HFFc6 (cell line): ENCODE measurements around the gene PREX1. TPM values are rescaled to one million over a fixed set of nuclear protein-coding genes. Genes with fewer than 3 reads are reported as not detected.

Source experiments
- DNase-seq: peaks from one replicate; pipeline ENCODE4 v3.0.0-alpha.2; 2018
- H3K27ac Mint-ChIP-seq: 2 replicates; pipeline ENCODE4 v1.8.0; 2020; ENCODE audit warnings: mild to moderate bottlenecking, mixed read lengths
- H3K27me3 Mint-ChIP-seq: 2 replicates; pipeline ENCODE4 v1.8.0; 2021; ENCODE audit warnings: mild to moderate bottlenecking, moderate library complexity, mixed read lengths; ENCODE audit not compliant: insufficient read depth
- H3K36me3 Mint-ChIP-seq: 2 replicates; pipeline ENCODE4 v1.8.0; 2021; ENCODE audit warnings: low read depth, mixed read lengths
- H3K4me1 Mint-ChIP-seq: 2 replicates; pipeline ENCODE4 v1.8.0; 2020; ENCODE audit warnings: low read depth, mixed read lengths
- H3K4me3 Mint-ChIP-seq: 2 replicates; pipeline ENCODE4 v1.8.0; 2020; ENCODE audit warnings: mild to moderate bottlenecking, moderate library complexity, mixed read lengths
- H3K9me3 Mint-ChIP-seq: 2 replicates; pipeline ENCODE4 v1.8.0; 2020; ENCODE audit warnings: mild to moderate bottlenecking, mixed read lengths
- total RNA-seq, 6 experiments: library from RNA; stranded (reverse); fragmentation: NEBNext Ultra II Directional; extraction: Animal tissue kit (Norgen Biotek cat#: 25700); gene quantifications; 2 replicates in 1 of 6; 3 replicates in 5 of 6; pipeline ENCODE4 v1.2.3, GENCODE V29; 2021
- TF ChIP-seq, protein P1 (sequence below): fragments of 200-600 bp; sonication (generic); IDR thresholded peaks from 2 replicates; pipeline ENCODE4 v1.5.0; 2021; ENCODE audit warnings: antibody characterized with exemption, mild to moderate bottlenecking

PREX1 gene
- total RNA-seq, 6 experiments from 2014 or later, result 1.8 to 4.1 (median 2.8) TPM

GRCh38 chr20:48740712-48741111 is 87.1 kb downstream of the PREX1 start:
- Mint-ChIP-seq H3K4me3 (no peak overlapping the region), H3K9me3 (no peaks in the 10 kb centered on the region), H3K36me3 (no peaks in the 10 kb centered on the region), H3K4me1 (peaks cover 6% of the 10 kb centered on the region), H3K27ac (no peak overlapping the region), H3K27me3 (peaks cover 3% of the 10 kb centered on the region)
- DNase-seq, result no peak
- TF ChIP-seq, protein P1, sequence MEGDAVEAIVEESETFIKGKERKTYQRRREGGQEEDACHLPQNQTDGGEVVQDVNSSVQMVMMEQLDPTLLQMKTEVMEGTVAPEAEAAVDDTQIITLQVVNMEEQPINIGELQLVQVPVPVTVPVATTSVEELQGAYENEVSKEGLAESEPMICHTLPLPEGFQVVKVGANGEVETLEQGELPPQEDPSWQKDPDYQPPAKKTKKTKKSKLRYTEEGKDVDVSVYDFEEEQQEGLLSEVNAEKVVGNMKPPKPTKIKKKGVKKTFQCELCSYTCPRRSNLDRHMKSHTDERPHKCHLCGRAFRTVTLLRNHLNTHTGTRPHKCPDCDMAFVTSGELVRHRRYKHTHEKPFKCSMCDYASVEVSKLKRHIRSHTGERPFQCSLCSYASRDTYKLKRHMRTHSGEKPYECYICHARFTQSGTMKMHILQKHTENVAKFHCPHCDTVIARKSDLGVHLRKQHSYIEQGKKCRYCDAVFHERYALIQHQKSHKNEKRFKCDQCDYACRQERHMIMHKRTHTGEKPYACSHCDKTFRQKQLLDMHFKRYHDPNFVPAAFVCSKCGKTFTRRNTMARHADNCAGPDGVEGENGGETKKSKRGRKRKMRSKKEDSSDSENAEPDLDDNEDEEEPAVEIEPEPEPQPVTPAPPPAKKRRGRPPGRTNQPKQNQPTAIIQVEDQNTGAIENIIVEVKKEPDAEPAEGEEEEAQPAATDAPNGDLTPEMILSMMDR, result no peak

- H3K27ac Mint-ChIP-seq, result no peak overlapping the region
- no peak overlapping the region for H3K4me3 Mint-ChIP-seq
- no peaks in the 10 kb centered on the region for H3K9me3 Mint-ChIP-seq
- no peaks in the 10 kb centered on the region for H3K36me3 Mint-ChIP-seq
- no peak for DNase-seq
- TF ChIP-seq, protein P1, result no peak
- peaks cover 6% of the 10 kb centered on the region for H3K4me1 Mint-ChIP-seq
- H3K27me3 Mint-ChIP-seq, result peaks cover 2% of the 10 kb centered on the region
These were observed 87.5 kb downstream of the PREX1 start for GRCh38 chr20:48740292-48740649.

DNA sequence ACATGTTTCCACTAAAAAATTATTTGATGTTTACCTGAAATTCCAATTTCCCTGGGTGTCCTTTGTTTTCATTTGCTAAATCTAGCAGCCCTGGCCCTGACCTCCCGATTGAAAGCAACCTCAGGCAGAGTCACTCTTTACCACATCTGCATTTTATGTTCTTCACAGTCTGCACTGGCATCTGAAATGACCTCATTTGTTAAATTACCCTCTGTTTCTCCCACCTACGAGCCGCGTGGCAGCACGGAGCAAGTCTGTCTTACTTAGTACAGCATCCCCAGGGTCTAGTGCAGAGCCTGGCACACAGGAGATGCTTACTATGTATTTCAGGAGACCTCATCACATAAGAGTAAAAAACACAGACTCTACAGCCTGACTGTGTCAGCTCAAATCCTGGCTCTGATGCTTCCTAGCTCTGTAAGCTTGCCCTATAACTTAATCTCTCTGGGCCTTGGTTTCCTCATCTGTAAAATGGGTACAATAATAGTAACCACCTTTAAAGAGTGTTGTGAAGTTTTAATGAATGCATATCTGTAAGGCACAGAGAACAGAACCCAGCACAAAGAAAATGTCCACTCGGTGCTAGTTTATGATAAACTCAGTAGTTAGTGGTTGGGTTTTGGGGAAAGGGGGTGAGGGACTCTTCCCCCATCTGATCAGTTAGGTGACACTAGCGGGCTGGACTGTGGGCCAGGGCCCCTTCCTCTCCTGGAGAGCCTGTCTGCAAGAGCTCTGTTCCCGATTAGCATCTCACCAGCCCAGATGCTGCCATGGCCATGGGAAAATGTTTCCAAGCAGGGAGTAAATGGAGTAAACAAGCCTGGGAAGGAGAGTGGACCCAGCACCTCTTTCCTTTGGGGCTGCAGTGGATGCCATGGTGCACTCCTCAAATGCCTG is 88.2 kb downstream of the PREX1 start:
- H3K4me3 Mint-ChIP-seq, result no peak overlapping the region
- H3K4me1 Mint-ChIP-seq, result peaks cover 6% of the 10 kb centered on the region
- peaks cover 2% of the 10 kb centered on the region for H3K27me3 Mint-ChIP-seq
- no peak for DNase-seq
- H3K36me3 Mint-ChIP-seq, result no peaks in the 10 kb centered on the region
- H3K9me3 Mint-ChIP-seq, result no peaks in the 10 kb centered on the region
- no peak overlapping the region for H3K27ac Mint-ChIP-seq
- TF ChIP-seq, protein P1, result no peak

DNA sequence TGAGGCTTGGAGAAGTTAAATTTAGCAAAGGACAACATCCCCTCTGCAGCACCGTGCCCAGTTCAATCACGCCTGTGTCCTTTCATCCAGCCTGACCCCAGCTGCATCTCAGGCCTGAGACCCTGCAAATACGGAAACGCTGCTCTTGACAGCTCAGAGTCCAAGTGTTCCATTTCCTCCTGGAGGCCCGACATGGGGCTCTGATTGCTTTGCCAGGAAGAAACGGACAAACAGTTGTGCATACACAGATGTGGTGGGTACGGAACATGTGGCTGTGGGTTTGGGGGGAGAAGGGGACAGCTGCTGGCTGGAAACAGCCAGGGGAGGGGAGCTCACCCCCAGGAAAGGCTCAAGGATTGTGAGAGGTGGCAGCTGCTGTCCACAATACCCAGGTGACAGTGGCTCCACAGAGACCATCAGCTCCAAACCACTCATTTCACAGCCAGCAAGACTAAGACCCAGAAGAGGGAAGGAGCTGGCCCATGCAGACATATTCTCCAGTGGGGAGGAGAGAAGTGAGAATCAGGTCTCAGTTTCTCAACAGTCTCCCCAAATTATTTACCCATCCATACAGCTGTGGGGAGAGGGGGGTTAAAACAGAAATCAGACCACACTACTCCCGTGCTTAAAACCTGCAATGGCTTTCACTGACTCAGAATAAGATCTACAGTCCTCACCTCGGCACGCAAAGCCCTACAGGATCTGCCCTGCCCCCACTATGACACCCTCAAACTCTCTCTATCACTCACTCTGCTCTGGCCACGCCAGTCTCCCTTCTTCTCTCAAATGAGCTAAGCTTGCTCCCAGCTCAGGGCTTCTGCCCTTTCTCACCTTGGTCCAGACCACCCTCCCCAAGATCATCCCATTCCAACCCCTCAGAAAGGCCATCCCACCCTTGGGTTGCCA is 89.1 kb downstream of the PREX1 start:
- TF ChIP-seq, protein P1, result no peak
- Mint-ChIP-seq H3K36me3 (no peaks in the 10 kb centered on the region), H3K4me3 (no peak overlapping the region), H3K27me3 (peaks cover 2% of the 10 kb centered on the region), H3K9me3 (no peaks in the 10 kb centered on the region), H3K4me1 (peaks cover 6% of the 10 kb centered on the region), H3K27ac (no peak overlapping the region)
- no peak for DNase-seq

DNA sequence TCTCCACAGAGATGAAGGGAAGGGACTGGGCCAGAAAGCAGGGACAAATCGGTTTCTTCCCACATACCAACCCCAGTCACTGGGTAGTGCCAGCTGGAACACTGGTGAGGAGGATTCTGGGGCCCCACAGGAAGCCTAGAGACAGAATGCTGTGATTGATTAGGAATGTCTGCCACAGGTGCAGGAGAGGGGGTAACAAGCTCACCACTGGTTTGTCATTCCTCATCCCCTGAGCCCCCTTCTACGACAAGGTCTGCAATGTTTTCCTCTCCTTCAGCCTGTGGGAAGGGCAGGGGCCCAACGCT is 89.8 kb downstream of the PREX1 start:
- Mint-ChIP-seq H3K4me1 (peaks cover 6% of the 10 kb centered on the region), H3K36me3 (no peaks in the 10 kb centered on the region), H3K27ac (no peak overlapping the region), H3K4me3 (no peak overlapping the region), H3K9me3 (no peaks in the 10 kb centered on the region), H3K27me3 (no peaks in the 10 kb centered on the region; the same call in none of the 2 replicates)
- TF ChIP-seq, protein P1, result no peak
- no peak for DNase-seq
